Thoracic aorta (tissue), 2 donors: ENCODE data around the gene SMCO3. TPM values are rescaled to one million over a fixed set of nuclear protein-coding genes. Genes with fewer than 3 reads are reported as not detected.

Experiments used
- ATAC-seq: fragments of 150-250 bp; one replicate; pipeline ENCODE4 v1.8.0; 2017; ENCODE audit warnings: low read depth; ENCODE audit not compliant: insufficient number of reproducible peaks, low FRiP score
- DNase-seq: peaks from one replicate; pipeline ENCODE4 v3.0.0-alpha.2; 2020; ENCODE audit warnings: low spot score
- H3K27ac ChIP-seq, 2 donors: fragments of 200-600 bp; sonication (generic); 1 replicate in 1 of 2; 2 replicates in 1 of 2; pipeline ENCODE4 v1.5.1; 2016; ENCODE audit warnings: mild to moderate bottlenecking in 2 of 2, moderate library complexity in 2 of 2
- H3K27me3 ChIP-seq: fragments of 200-600 bp; sonication (generic); replicated peaks from 2 replicates; pipeline ENCODE4 v1.6.0; 2016; ENCODE audit warnings: mild to moderate bottlenecking; ENCODE audit not compliant: insufficient read depth
- H3K36me3 ChIP-seq: fragments of 200-600 bp; sonication (generic); one replicate; pipeline ENCODE4 v1.5.1; 2016
- H3K4me1 ChIP-seq, 2 donors: fragments of 200-600 bp; sonication (generic); 1 replicate in 1 of 2; 2 replicates in 1 of 2; pipeline versions ENCODE4 v1.5.1 to v1.6.0; 2016; ENCODE audit warnings: low read depth in 2 of 2, mild to moderate bottlenecking in 1 of 2; ENCODE audit not compliant: control insufficient read depth in 1 of 2
- H3K4me3 ChIP-seq: fragments of 200-600 bp; sonication (generic); 2 replicates; pipeline ENCODE4 v1.5.1; 2016; ENCODE audit warnings: mild to moderate bottlenecking
- H3K9me3 ChIP-seq: fragments of 200-600 bp; sonication (generic); 2 replicates; pipeline ENCODE4 v1.5.1; 2016
- CTCF ChIP-seq: fragments of 200-600 bp; sonication (generic); IDR thresholded peaks from one replicate; pipeline ENCODE4 v1.5.1; 2019; ENCODE audit warnings: antibody characterized with exemption
- total RNA-seq, 2 donors: library from RNA; depleted of rRNA; stranded (reverse); fragments of >200 nt; gene quantifications; one replicate each; pipeline versions ENCODE4 v1.1.0 to v1.2.3, GENCODE V29; 2016

Gene SMCO3
- total RNA-seq, 2 donors from 2014 or later, result 0.27 to 0.49 TPM

DNA sequence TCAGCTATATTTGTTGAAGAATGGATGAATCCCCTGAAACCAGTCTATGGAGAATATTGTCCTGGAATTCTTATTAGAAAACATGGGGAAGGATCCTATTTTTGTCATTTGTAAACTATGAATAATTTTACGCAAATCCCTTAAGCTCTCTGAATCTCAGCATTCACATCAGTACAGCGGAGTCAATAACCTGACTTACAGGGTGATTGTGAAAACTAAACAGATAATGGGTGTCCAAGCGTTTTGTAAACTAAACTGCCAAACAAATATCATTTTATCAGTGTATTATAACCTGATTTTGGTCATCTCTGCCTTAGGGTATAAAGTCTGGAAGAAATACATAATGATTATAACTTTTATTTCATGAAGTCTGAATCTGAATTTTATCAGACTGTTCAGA is 19.4 kb upstream of the SMCO3 start:
- Histone ChIP-seq H3K27me3 (no peaks in the 10 kb centered on the region), H3K4me1 (peaks cover 0 to 5% of the 10 kb centered on the region in 2 donors), H3K9me3 (no peaks in the 10 kb centered on the region), H3K36me3 (no peaks in the 10 kb centered on the region), H3K4me3 (no peak overlapping the region), H3K27ac (no peak overlapping the region)
- DNase-seq (no peak), ATAC-seq (no peak)
- TF ChIP-seq CTCF, result no peak

DNA sequence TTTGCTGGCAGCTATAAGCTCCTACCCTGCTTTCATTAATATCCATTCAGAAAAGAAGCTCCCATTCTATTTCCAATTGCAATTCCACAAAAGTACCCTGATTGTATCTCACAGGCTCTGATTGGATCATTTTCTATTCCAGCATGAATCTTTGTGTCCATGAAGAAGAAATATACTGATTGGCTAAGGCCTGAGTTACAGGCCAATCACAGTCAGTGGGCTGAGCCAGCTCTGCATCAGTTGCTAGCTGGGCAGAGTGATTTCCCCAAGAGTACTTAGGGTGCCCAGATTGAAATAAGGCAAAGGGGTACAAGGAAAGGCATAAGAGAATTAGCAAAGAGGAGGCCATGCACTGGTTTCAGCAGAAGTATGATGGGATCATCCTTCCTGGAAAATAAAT is 14.9 kb upstream of the SMCO3 start:
- TF ChIP-seq CTCF, result no peak
- Histone ChIP-seq H3K36me3 (no peaks in the 10 kb centered on the region), H3K9me3 (no peaks in the 10 kb centered on the region), H3K4me1 (peaks cover 0 to 14% of the 10 kb centered on the region in 2 donors), H3K27ac (no peak overlapping the region), H3K4me3 (no peak overlapping the region), H3K27me3 (no peaks in the 10 kb centered on the region)
- no peak for ATAC-seq
- no peak for DNase-seq

DNA sequence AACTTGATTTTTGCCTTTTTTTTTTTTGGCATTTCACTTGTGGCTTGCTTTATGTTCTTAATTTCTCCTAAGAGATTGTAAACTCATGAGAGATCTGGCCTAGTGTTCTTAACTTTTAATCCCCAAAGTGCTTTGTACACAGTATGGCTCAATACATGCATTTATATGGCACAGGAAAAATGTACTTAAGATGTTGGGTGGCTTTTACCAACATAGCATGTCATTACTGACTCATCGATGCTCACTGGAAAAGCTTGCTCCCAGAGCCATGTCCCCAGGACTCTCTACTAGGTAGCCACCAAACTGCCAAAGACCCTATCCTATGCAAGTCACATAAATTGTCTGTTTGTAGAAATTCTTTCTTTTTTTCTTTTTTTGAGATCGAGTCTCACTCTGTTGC is 13.1 kb upstream of the SMCO3 start:
- no peak for TF ChIP-seq CTCF
- no peak for DNase-seq
- H3K9me3 ChIP-seq, result no peaks in the 10 kb centered on the region
- H3K27ac ChIP-seq, result peak overlapping the region; percentile 32 to 35
- ATAC-seq, result no peak
- no peaks in the 10 kb centered on the region for H3K27me3 ChIP-seq
- H3K36me3 ChIP-seq, result no peaks in the 10 kb centered on the region
- peaks cover 0 to 14% of the 10 kb centered on the region in 2 donors for H3K4me1 ChIP-seq
- no peak overlapping the region for H3K4me3 ChIP-seq

DNA sequence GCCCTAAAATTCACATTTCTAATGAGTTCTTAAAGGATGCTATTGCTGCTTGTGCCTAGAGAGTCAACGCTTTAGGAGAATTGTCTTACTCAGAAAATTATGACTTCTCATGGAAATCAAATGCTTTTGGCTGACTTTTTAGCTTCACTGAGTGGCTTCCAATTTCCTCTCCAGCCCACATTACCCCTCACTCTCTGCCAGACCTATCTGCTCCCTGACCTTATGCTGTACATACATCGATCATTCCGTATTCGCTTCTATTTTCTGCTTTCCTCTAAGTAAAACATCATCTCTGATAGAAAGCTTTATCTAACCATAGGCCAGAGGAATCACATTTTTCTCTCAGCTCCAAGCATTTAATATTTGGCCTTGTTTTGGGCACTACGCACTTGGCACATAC is 12.5 kb upstream of the SMCO3 start:
- Histone ChIP-seq H3K9me3 (no peaks in the 10 kb centered on the region), H3K27ac (peak overlapping the region; percentile 32 to 35), H3K36me3 (no peaks in the 10 kb centered on the region), H3K27me3 (no peaks in the 10 kb centered on the region), H3K4me1 (peaks cover 0 to 14% of the 10 kb centered on the region in 2 donors), H3K4me3 (no peak overlapping the region)
- DNase-seq (no peak), ATAC-seq (no peak)
- TF ChIP-seq CTCF, result no peak

DNA sequence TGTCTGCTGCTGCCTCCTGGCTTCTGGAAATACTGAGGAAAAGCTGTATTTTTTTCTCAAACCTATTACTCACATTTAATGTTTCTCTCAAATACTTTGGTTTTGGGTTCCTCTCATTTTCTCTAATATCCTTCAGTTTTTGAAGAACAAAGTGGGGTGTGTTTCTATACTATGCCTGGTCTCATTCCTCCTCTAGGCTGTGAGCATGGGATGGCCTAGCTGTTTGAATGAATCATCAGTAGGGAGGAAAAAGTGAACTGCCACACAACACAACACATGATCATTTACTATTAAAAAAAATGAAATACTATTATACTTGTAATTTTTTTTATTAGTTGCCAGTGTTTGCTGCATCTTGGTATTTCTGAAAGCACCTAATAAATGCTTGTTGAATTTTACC is 11.3 kb upstream of the SMCO3 start:
- no peaks in the 10 kb centered on the region for H3K27me3 ChIP-seq
- peaks cover 0 to 14% of the 10 kb centered on the region in 2 donors for H3K4me1 ChIP-seq
- H3K27ac ChIP-seq, result no peak overlapping the region
- TF ChIP-seq CTCF, result no peak
- H3K36me3 ChIP-seq, result no peaks in the 10 kb centered on the region
- ATAC-seq, result no peak
- H3K4me3 ChIP-seq, result no peak overlapping the region
- DNase-seq, result no peak
- H3K9me3 ChIP-seq, result no peaks in the 10 kb centered on the region
